Heart left ventricle (tissue), 16 donors: ENCODE measurements around the gene CDC20. TPM values are rescaled to one million over a fixed set of nuclear protein-coding genes. Genes with fewer than 3 reads are reported as not detected.

Experiments used
- ATAC-seq, 4 donors: fragments of 200-7000 bp; cut with Tn5 transposase; one replicate each; pipeline ENCODE4 v1.9.1; 2020 to 2022; ENCODE audit warnings: moderate library complexity in 4 of 4, mild to moderate bottlenecking in 3 of 4, moderate number of reproducible peaks in 1 of 4
- DNase-seq, 5 donors: peaks; one replicate each; pipeline ENCODE4 v3.0.0-alpha.2; 2020
- H3K27ac ChIP-seq, 12 donors: fragments of 200-600 bp; sonication (generic) in 4 of 12; one replicate each; pipeline versions ENCODE4 v1.5.0 to v1.8.0; 2016 to 2022; ENCODE audit warnings: mild to moderate bottlenecking in 2 of 12
- H3K27me3 ChIP-seq, 9 donors: fragments of 200-600 bp; sonication (generic) in 2 of 9; one replicate each; pipeline versions ENCODE4 v1.5.1 to v1.8.0; 2016 to 2022; ENCODE audit warnings: mild to moderate bottlenecking in 3 of 9
- H3K36me3 ChIP-seq, 9 donors: fragments of 200-600 bp; sonication (generic) in 2 of 9; one replicate each; pipeline versions ENCODE4 v1.5.0 to v1.8.0; 2018 to 2022; ENCODE audit warnings: mild to moderate bottlenecking in 2 of 9
- H3K4me1 ChIP-seq, 12 donors: fragments of 200-600 bp; sonication (generic) in 4 of 12; one replicate each; pipeline versions ENCODE4 v1.5.0 to v1.8.0; 2016 to 2022; ENCODE audit warnings: mild to moderate bottlenecking in 3 of 12
- H3K4me3 ChIP-seq, 12 donors: fragments of 200-600 bp; sonication (generic) in 4 of 12; one replicate each; pipeline versions ENCODE4 v1.5.0 to v1.8.0; 2017 to 2022; ENCODE audit warnings: mild to moderate bottlenecking in 9 of 12, moderate library complexity in 4 of 12
- H3K9me3 ChIP-seq, 12 donors: fragments of 200-600 bp; sonication (generic) in 4 of 12; one replicate each; pipeline versions ENCODE4 v1.5.0 to v1.8.0; 2016 to 2022; ENCODE audit warnings: mild to moderate bottlenecking in 1 of 12
- POLR2A ChIP-seq, 2 donors: fragments of 450-650 bp; IDR thresholded peaks; one replicate each; pipeline ENCODE4 v1.6.1; 2017; ENCODE audit warnings: antibody characterized with exemption in 2 of 2, mild to moderate bottlenecking in 2 of 2, moderate library complexity in 2 of 2
- WGBS, 4 donors: extraction: QIAGEN DNeasy Blood & Tissue Kit in 2 of 4; methylation state at CpG; one replicate each; pipeline versions ENCODE4 v1.1.5 to v1.1.7; 2013 to 2018; 5-methylcytosine and 5-hydroxymethylcytosine counted together
- intact Hi-C, 10 donors: fragments of 100-400 bp; cut with DNase I; formaldehyde crosslinking; loops; one replicate each; pipeline versions ENCODE4 v1.11.1 to v1.14.2; 2022
- polyA plus RNA-seq, 2 donors: library from polyadenylated mRNA; stranded (reverse); fragments of 200-250 nt; gene quantifications; one replicate each; pipeline ENCODE4 v1.2.3, GENCODE V29; 2013
- total RNA-seq, 9 donors: library from RNA; depleted of rRNA in 2 of 9; stranded (reverse); fragments of >200 nt in 2 of 9; fragmentation: NEBNext Ultra II Directional in 3 of 9; extraction: Animal tissue kit (Norgen Biotek cat#: 25700) in 3 of 9; gene quantifications; one replicate each; pipeline versions ENCODE4 v1.1.0 to v1.2.4, GENCODE V29; 2016 to 2023
- TF ChIP-seq, protein P1 (sequence below), 12 donors: fragments of 200-600 bp; sonication (generic) in 4 of 12; IDR thresholded peaks; one replicate each; pipeline versions ENCODE4 v1.5.0 to v1.8.0; 2018 to 2022; ENCODE audit warnings: antibody characterized with exemption in 12 of 12, mild to moderate bottlenecking in 5 of 12
- donor health status: ischemic (EF 13 %, LVEDD 7.1; RV severe dilation, severe dysfunction).
- donor health status: healthy with polysubstance abuse.
- donor health status: DM: no; HTN: yes; CAD: no.
- donor health status: DM: no; HTN: no; CAD: no.
- donor health status: ischemic (EF 25% LVEDD 6.9; RV normal size, moderate dysfunction).
- donor health status: ischemic (EF 25% LVEDD 5.7; RV mildly dilated, moderate dysfunction).
- donor health status: healthy.
- donor health status: DM: yes; HTN: yes; CAD: no.
- donor health status: ischemic (EF 35%, LVEDD 5.7; RV mildly dilated, moderate dysfunction).
- donor health status: nonischemic (EF 11% LVEDD 7.7; RV severe dilation, severe dysfunction).
- donor health status: DM: yes; HTN: yes; CAD: no.
- donor health status: PGD.
- donor health status: ischemic (EF 29% LVEDD 5.4; RV normal size, mild dysfunction).
- donor health status: nonischemic (EF 23%, LVEDD 6.1; RV moderate dilation, normal function).

CDC20 gene
- total and polyA plus RNA-seq, 11 donors: 0.38 to 16.9 (median 1.5) TPM

DNA sequence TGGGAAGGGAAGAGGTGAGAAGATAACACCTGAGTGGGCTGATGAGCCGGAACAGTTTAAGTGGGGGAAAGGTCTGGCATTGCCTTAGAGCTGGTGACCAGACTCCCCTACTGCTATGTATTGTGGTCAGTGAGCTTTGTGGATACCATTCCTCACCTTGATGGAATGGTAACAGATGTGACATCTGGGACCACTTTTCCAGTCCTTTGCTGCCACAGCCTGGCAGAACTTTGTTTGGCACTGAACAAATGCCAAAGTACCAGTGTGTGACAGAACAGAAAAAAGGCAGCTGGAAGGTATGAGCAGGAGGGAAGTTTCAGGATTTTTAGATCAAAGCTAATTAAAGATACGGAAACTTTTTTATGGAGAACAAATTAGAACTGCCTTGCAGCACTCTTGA is 24.7 kb downstream of the CDC20 start:
- Histone ChIP-seq H3K27me3 (no peaks in the 10 kb centered on the region), H3K27ac (peak overlapping the region in 2 of 12 donors; percentile 18 to 44), H3K36me3 (peaks cover 0 to 90% (median 72%) of the 10 kb centered on the region in 9 donors), H3K4me1 (peaks cover 2 to 36% (median 25%) of the 10 kb centered on the region in 12 donors), H3K9me3 (no peaks in the 10 kb centered on the region), H3K4me3 (no peak overlapping the region)
- intact Hi-C loops: loop anchor here in 6 of 10 donors (2.0 to 10.0 kb wide), 5 partner anchors 145 to 459 kb away; no protein-coding TSS in a partner anchor
- DNase-seq (no peak), ATAC-seq (peak in 3 of 4 donors; percentile 30 to 70 (median 53))
- 65 to 80% (median 76%) methylated on average over 2 of the region's 2 CpGs for WGBS, 4 donors
- TF ChIP-seq POLR2A (IDR thresholded peaks at IDR 0.05): no peak
- TF ChIP-seq, protein P1, sequence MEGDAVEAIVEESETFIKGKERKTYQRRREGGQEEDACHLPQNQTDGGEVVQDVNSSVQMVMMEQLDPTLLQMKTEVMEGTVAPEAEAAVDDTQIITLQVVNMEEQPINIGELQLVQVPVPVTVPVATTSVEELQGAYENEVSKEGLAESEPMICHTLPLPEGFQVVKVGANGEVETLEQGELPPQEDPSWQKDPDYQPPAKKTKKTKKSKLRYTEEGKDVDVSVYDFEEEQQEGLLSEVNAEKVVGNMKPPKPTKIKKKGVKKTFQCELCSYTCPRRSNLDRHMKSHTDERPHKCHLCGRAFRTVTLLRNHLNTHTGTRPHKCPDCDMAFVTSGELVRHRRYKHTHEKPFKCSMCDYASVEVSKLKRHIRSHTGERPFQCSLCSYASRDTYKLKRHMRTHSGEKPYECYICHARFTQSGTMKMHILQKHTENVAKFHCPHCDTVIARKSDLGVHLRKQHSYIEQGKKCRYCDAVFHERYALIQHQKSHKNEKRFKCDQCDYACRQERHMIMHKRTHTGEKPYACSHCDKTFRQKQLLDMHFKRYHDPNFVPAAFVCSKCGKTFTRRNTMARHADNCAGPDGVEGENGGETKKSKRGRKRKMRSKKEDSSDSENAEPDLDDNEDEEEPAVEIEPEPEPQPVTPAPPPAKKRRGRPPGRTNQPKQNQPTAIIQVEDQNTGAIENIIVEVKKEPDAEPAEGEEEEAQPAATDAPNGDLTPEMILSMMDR (IDR thresholded peaks at IDR 0.05): peak in 8 of 12 donors; percentile 24 to 50 (median 38)

DNA sequence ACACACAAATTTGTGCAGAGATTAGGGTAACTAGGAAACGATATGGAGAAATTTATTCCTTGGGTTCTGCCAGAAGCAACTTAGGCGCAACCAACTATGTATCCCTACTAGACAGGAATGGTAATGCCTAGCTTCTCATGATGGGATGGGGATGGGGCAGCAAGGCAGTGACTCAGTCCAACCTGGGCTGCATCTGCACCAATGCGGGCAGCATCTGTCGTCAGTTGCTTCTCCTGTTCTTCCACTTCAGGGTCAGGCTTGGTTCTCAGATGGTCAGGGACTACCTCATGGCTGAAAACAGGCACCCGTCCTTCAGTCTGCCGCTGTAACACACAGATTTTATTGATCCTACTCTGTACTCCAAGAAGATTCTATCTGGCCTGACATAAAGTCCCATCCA is 27.9 kb downstream of the CDC20 start:
- Histone ChIP-seq H3K36me3 (peaks cover 0 to 62% (median 57%) of the 10 kb centered on the region in 9 donors), H3K4me3 (no peak overlapping the region), H3K27me3 (no peaks in the 10 kb centered on the region), H3K9me3 (no peaks in the 10 kb centered on the region), H3K27ac (no peak overlapping the region), H3K4me1 (peaks cover 16 to 46% (median 38%) of the 10 kb centered on the region in 12 donors)
- WGBS, 4 donors: 91 to 95% (median 94%) methylated on average over 6 of the region's 6 CpGs
- ATAC-seq (no peak), DNase-seq (no peak)
- no peak for TF ChIP-seq POLR2A (IDR thresholded peaks at IDR 0.05)
- TF ChIP-seq, protein P1 (IDR thresholded peaks at IDR 0.05): no peak
- intact Hi-C loops: loop anchor here in 5 of 10 donors (10.0 kb wide), 2 partner anchors 152 to 462 kb away; no protein-coding TSS in a partner anchor

DNA sequence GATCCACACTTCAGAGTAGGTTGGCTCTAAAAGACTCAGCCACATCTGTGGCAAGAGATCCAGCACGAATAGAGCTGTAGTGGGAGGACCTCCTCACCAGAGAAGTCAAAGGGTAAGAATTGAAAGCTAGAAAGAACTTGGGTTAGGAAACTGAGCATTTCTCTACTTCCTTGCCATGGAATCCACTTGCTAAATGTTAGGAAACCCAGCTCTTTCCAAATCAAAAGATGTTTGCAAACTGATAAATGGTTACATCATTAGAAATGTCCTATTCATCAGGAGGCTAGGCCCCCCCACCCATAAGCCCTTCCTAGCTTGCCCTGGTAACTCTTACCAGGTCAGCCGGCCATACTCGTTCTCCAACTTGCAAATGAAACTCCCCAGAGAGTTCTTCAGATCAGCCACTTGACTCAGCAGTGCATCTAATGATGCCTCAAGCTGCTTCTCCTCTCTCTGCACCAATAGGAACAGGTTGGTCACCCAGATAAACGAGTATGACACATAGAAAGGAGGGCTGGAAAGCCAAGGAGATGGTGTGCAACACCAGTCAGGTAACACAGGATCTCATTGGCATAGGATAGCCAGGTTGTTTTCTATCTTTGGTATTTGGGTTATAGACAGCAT is 29.3 kb downstream of the CDC20 start:
- Histone ChIP-seq H3K4me3 (peak overlapping the region in 7 of 12 donors; percentile 71 to 98 (median 89)), H3K36me3 (peaks cover 0 to 50% (median 49%) of the 10 kb centered on the region in 9 donors)
- no peak for TF ChIP-seq POLR2A (IDR thresholded peaks at IDR 0.05)
- TF ChIP-seq, protein P1 (IDR thresholded peaks at IDR 0.05): no peak

DNA sequence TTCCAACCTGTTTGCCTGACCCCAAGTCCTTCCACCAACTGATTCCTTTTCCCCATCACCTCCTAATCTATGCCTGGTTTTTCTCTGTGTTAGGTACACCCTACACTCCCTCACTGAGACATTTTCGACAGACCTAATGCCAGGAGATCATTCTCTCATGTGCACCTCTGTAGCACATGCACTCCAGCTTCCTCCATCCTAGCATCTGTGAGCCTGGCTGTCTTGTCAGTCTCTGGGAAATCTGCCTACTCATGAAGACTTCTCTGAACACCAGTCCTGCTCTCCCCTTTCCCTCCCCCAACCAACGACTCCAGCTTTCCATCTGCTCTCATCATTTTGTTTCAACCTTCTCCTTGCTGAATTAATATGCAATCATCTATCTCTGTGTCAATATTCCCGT is 29.8 kb downstream of the CDC20 start:
- Histone ChIP-seq H3K4me3 (peak overlapping the region; percentile 51 to 98 (median 84)), H3K4me1 (peaks cover 13 to 32% (median 26%) of the 10 kb centered on the region in 12 donors), H3K36me3 (peaks cover 0 to 47% (median 43%) of the 10 kb centered on the region in 9 donors), H3K9me3 (no peaks in the 10 kb centered on the region), H3K27me3 (no peaks in the 10 kb centered on the region), H3K27ac (peak overlapping the region in 4 of 12 donors; percentile 83 to 88 (median 86))
- WGBS, 4 donors: 48 to 58% (median 50%) methylated on average over 3 of the region's 3 CpGs
- ATAC-seq (no peak), DNase-seq (no peak)
- no peak for TF ChIP-seq POLR2A (IDR thresholded peaks at IDR 0.05)
- TF ChIP-seq, protein P1 (IDR thresholded peaks at IDR 0.05): no peak
- intact Hi-C loops: loop anchor here in 7 of 10 donors (2.0 to 10.0 kb wide), 4 partner anchors 20 to 464 kb away; partner anchors contain the start of gene ELOVL1 (in 2 of the 7)

More for the DNA sequence above, 29.3 kb downstream of the CDC20 start:
- no peak for ATAC-seq
- Histone ChIP-seq H3K4me1 (peaks cover 13 to 32% (median 26%) of the 10 kb centered on the region in 12 donors), H3K27ac (no peak overlapping the region), H3K27me3 (no peaks in the 10 kb centered on the region), H3K9me3 (no peaks in the 10 kb centered on the region)
- intact Hi-C loops: loop anchor here in 7 of 10 donors (2.0 to 10.0 kb wide), 4 partner anchors 19 to 463 kb away; partner anchors contain the start of gene ELOVL1 (in 2 of the 7)
- DNase-seq: no peak
- 60 to 64% (median 61%) methylated on average over 4 of the region's 4 CpGs for WGBS, 4 donors
